Measurements from ENCODE around the gene SRSF11.
"Not testable (repeated sequence)": the region's sequence is repeated elsewhere in the genome, so short reads cannot be mapped to it uniquely, and the experiment has no call there.

SRSF11 gene, protein sequence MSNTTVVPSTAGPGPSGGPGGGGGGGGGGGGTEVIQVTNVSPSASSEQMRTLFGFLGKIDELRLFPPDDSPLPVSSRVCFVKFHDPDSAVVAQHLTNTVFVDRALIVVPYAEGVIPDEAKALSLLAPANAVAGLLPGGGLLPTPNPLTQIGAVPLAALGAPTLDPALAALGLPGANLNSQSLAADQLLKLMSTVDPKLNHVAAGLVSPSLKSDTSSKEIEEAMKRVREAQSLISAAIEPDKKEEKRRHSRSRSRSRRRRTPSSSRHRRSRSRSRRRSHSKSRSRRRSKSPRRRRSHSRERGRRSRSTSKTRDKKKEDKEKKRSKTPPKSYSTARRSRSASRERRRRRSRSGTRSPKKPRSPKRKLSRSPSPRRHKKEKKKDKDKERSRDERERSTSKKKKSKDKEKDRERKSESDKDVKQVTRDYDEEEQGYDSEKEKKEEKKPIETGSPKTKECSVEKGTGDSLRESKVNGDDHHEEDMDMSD

DNA sequence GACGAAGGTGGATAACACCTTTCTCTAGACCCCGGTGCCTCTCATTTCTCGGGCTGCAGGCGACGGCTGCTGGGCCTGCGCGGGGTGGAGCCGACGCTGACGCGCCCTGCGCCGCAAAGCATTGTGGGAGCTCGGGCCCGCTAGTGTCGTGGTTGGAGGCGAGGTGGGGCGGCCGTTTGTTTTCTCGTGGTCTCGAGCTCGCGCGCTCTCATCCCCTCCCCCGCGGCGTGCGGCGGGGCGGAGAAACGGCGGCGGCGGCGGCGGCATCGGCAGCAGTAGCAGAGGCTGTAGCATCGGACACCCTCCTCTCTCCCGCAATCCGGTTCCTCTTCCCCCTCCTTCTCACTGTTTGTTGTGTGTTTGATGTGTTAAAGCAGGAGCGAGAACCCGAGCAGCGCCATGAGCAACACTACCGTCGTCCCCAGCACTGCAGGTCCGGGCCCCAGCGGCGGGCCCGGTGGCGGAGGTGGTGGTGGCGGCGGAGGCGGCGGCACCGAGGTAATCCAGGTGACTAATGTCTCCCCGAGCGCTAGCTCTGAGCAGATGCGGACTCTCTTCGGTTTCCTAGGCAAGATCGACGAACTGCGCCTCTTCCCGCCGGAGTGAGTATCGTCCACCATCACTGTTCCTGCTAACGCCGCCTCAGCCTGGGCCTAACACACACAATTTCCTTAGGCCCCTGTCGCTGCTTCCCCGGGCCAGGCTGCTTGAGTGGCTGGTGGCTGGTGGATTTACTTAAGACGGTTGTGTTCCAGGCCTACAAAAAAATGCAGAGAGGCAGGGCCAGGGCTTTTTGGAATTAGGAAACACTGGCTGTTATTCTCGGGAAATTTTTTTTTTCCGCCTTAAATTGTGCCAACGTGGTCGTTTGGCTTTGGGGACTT is at the start of gene SRSF11:
TSS of gene SRSF11 (plus strand) at position 143 of the 884 bp plus-strand sequence. CDS start at position 400, 257 bp downstream.
- DNase-seq = peak; percentile 92

DNA sequence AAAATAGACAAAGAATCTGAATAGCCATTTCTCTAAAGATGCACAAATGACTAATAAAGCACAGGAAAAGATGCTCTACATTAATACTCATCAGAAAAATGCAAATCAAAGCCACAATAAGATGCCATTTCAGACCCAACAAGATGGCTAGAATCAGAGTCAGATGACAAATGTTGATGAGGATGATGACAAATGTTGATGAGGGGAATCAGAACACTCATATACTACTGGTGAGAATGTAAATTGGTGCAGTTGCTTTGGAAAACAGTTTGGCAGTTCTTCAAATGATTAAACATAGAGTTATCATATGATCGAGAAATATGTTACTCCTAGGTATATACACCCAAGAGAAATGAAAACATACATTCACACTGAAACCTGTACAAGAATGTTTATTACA is 49.7 kb upstream of the SRSF11 start:
- DNase-seq = no peak

DNA sequence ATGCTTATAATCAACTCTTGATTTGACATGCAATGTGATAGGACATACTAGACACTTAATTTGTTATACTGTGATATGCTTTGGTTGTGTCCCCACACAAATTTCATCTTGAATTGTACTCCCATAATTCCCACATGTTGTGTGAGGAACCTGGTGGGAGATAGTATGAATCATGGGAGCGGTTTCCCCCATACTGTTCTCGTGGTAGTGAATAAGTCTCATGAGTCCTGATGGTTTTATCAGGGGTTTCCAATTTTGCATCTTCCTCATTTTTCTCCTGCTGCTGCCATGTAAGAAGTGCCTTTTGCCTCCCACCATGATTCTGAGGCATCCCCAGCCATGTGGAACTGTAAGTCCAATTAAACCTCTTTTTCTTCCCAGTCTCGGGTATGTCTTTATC is 36.0 kb upstream of the SRSF11 start:
- not testable (repeated sequence) for DNase-seq

DNA sequence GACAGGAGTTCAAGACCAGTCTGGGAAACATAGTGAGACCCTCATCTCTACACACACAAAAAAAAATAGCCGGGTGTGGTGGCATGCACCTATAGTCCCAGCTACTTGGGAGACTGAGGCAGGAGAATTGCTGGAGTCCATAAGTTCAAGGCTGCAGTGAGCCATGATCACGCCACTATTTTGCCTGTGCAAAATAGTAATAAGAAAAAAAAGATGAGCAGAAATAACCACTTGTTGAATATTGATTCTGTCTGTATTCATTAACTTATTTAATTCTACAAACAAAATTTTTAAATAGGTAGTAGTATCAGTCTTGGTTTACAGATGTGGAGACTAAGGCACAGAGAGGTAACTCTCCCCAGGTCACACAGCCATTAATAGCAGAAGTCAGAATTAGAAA is 32.7 kb upstream of the SRSF11 start:
- no peak for DNase-seq

DNA sequence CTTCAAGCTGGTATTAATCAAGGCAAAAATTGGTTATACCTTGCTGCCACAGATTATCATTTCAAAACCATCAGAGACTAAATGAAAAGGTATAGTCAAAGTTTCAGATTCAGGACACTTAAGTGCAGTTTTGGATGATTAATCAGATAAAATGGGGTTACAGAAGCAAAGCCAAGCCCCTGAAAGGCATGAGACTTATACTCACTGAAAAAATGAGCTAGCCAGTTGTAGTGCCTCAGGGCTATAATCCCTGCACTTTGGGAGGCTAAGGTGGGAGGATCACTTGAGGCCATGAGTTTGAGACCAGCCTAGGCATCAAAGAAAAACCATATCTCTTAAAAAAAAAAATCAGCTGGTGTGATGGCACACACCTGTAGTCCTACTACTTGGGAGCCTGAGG is 31.0 kb upstream of the SRSF11 start:
- DNase-seq = no peak

DNA sequence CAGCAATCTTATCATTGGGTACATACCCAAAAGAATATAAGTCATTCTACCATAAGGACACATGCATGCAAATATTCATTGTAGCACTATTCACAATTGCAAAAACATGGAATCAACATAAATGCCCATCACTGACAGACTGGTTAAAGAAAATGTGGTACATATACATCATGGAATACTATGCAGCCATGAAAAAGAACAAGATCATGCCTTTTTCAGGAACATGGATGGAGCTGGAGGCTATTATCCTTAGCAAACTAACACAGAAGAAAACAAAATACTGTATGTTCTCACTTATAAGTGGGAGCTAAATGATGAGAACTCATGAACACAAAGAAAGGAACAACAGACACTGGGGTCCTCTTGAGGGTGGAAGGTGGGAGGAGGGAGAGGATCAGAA is 28.7 kb upstream of the SRSF11 start:
- DNase-seq = not testable (repeated sequence)

DNA sequence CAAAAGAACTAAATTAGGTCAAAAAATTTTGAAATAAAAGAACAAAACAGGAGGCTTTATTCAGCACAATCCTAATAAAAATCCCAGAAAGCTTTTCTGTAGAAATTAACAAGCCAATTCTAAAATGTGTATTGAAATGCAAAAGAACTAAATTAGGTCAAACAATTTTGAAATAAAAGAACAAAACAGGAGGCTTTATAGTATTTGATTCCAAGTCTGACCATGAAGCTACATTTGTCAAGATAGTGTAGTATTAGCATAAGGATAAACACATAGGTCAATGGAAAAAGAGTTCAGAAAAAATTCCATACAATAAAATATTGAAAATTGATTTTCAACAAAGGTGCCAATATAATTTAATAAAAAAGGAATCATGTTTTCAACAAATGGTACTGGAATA is 26.6 kb upstream of the SRSF11 start:
- DNase-seq = no peak

DNA sequence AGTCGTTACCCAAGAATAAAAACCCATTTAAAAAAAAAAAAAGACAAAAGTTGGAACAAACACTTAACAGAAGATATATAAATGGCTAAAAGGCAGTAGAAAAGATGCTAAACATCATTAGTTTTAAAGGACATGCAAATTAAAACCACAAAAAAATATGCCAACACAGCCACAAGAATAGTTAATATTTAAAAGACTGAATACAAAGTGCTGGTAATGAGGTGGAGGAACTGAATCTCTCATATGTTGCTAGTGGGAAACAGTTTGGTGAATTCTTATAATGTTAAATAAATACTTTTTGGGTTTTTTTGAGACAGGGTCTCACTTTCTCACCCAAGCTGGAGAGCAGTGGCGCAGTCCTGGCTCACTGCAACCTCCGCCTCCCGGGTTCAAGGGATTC is 25.8 kb upstream of the SRSF11 start:
- no peak for DNase-seq

DNA sequence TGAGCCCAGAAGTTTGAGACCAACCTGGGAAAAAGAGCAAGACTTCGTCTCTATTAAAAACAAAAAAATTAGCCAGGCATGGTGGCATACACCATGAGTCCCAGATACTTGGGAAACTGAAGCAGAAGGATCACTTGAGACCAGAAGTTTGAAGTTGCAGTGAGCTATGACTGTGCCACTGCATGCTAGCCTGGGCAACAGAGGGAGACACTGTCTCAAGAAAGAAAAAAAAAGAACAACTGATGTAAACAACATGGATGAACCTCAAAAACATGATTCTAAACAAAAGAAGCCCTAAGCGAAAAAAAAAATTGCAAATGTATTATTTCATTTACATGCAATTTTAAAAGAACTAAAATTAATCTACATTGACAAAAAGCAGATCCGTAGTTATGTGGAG is 24.8 kb upstream of the SRSF11 start:
- peak; percentile 18 for DNase-seq

DNA sequence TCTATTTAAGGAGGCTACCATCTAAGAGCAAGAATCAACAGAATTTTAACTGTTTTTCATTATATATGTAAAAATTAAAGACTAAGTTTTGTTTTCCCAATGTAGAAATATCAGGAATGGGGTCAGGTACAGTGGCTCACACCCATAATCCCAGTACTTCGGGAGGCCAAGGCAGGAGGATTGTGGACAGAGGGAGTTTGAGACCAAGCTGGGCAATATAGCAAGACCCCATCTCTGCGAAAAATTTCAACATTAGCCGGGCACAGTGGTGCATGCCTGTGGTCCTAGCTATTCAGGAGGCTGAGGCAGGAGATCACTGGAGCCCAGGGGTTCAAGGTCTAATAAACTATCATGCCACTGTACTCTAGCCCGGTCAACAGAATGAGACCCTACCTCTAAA is 21.1 kb upstream of the SRSF11 start:
- no peak for DNase-seq

DNA sequence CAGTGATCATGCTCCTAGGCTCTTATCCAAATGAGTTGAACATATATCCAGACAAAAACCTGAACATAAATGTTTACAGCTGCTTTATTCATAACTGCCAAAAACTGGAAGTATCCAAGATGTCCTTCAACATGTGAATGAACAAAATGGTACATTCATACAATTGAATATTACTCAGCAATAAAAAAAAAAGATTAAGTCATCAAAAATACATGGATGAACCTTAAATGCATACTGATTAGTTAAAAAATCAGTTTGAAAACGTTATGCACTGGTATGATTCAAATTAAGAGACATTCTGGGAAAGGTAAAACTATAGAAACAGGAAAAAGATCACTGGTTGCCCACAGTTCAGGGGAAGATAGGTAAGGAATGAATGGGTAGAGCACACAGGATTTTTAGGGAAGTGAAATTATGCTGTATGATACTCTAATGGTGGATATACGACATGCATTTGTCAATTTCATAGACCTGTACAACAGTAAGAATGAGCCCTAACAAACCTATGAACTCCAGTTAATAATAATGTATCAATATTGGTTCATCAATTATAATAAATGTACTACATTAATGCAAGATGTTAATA is 18.9 kb upstream of the SRSF11 start:
- DNase-seq = no peak

DNA sequence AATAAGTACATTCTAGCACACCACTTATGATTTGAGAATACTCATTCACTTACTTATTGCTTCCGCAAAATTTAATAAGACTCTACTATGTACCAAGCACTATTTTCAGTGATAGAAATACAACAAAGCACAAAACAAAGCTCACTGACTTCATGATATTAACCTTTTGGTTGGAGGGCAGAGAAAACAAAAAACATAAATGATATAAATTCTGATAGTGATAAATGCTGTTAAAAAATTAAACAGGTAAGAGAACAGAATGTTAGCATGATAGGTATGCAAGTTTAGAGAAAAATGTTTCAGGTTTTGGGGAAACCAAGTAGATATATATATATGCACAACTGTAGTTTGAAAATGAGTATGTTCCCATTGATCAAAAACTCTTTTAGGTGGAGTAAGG is 17.0 kb upstream of the SRSF11 start:
- DNase-seq = no peak

DNA sequence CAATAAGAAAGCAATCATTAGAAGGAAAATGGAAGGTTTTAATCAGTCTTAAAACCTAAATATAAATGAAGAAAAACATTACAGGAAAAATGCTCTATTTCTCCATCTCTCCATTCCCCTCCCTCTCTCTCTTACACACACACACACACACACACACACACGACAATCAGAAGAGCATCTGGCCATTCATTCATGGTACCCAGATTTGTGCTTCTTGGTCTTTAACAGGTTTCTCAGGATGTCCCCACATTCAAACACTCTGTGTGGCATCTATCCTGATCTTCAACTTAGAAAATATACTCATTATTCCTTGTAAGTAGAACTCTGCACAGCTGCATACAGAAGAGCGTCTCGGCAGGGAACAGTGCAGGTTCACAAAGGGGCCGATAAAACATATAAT is 16.6 kb upstream of the SRSF11 start:
- DNase-seq = peak; percentile 12

DNA sequence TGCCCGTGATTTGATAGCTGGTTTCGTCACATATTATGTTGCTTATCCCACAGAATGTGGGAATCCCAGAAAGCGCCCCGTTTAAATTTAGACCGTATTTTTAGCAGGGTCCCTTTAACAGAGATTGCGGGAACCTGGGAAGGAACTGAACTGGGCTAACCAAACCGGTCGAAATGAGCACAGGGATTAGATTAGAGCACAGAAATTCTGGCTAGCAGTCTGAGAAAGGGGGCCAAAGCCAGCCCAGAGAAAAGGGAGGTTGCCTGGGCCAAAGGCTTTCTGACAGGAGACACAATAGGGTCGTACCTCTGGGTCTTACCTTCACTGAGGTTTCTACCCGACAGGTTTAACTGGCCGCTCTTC is 16.1 kb upstream of the SRSF11 start:
- no peak for DNase-seq

DNA sequence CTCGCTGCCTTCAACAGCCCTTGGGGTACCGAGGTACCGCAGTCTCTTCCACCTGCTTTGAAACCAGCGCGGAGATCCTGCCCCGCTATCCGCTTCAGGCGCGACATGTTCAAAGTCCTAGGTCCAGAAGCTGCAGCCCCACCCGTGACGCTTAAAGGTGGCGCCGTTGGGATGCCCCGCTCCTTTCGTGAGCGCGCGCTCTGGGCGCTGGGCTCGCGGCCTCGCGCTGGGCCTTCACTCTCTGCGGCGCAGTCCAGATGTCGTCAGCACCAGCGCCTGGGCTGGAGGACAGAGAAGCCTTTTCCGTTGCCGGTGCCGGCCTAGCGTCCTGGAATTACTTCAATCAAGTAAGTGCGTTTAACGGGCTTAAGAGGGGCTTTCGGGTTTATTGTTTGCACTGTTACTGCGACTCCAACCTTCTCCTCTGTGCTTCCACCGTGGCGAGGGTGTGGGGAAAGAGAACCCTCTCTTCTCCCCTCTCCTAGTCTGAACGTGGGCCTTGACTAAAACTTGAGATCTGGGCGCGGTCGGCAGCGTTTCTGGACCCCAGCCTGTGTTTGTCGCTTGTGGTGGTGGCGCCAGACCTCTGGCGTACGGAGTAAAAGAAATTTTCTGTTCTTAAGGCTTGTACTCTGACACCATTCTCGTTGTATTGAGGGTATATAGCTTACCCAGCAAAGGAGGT is 15.6 kb upstream of the SRSF11 start, which contains the start of gene LRRC40:
TSS of gene LRRC40 (minus strand) at position 146 of the 685 bp plus-strand sequence. CDS start at position 107, 39 bp downstream.
- peak; percentile 95 for DNase-seq

DNA sequence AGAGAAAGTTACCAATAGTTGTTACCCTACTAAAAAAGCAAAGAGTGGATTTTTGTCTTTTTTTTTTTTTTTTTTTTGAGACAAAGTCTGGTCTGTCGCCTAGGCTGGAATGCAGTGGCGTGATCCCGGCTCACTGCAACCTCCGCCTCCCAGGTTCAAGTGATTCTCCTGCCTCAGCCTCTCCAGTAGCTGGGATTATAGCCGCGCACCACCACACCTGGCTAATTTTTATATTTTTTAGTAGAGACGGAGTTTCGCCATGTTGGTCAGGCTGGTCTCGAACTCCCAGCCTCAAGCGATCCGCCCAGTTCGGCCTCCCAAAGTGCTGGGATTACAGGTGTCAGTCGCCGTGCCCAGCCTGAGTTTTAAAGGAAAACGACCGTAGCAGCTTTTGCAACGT is 14.3 kb upstream of the SRSF11 start:
- DNase-seq = not testable (repeated sequence)

DNA sequence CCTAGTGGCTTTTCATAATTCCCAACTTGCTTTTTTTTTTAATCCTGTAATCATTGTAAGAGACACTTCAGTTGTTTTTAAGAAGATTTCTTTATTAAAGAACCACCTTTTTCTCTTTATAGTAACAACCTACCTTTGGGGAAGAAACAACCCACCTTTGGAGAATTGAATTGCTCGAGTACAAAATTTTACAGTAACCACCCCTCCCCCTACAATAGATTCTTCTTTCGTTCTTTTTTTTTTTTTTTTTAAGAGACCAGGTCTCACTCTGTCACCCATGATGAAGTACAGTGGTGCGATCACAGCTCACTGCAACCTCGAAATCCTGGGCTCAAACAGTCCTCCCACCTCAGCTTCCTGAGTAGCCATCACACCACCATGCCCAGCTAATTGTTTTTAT is 13.7 kb upstream of the SRSF11 start:
- DNase-seq = no peak

DNA sequence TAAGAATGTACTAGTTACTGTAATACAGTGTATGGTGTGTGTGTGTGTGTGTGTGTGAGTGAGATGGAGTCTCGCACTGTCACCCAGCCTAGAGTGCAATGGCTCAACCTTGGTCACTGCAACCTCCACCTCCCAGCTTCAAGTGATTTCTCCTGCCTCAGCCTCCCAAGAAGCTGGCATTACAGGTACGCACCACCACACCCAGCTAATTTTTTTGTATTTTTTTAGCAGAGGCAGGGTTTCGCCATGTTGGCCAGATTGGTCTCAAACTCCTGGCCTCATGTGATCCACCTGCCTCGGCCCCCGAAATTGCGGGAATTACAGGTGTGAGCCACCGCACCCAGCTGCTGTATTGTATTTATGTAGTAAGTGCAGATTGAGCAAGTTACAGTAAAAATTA is 12.9 kb upstream of the SRSF11 start:
- no peak for DNase-seq

DNA sequence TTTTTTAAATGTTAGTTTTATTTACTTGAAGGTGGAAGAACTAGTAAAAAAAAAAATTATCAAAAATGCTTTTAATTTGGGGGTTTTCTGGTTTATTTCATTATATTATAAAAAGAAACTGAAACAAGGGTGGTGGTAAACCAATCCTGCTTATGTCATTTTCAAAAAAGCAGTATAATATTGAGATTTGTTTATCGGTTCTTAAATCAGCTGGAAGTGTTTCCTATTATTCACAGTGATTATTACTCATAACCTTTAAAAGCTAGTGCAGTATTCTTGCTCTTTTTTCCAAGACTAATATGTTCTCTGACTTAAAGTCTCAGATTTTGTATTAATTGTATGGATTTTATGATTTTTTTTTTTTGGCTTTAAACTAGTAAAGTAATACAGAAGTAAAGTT is 10.4 kb upstream of the SRSF11 start:
- DNase-seq = no peak

DNA sequence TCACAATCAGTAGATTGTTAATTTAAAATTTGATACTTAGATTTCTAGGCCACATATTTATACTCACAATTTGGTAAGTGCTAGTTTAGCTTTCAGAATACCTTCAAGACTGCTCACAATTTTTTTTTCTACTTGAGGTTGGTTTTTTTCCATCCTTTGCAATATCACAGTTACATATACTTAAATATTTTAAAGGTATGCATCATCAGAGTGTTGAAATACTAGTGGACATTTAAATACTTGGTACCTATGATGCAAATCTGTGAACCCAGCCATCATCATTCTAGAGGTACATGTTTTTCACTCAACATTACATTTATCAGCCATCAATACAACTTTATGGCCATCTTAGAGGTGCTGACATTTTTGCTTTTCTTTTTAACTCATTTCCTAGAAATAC is 9.6 kb upstream of the SRSF11 start:
- DNase-seq = no peak

DNA sequence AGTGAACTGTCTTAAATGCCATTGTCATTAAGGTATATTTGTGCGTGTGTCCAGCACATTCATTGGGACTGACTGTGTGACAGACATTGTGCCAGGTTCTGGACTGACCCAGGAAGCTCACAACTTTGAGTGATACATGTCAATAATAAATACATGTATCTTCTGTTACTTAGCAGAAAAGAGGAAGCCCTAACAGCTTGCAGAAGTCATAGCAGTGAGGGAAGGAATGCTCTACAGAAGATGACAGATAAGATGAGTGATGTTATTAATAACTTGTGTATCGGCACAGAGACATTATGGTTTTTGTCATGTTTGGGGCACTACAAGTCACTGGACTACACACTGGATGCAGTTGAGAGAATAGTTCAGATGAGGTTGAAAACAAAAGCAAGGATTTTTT is 1.2 kb upstream of the SRSF11 start:
- peak; percentile 42 for DNase-seq

DNA sequence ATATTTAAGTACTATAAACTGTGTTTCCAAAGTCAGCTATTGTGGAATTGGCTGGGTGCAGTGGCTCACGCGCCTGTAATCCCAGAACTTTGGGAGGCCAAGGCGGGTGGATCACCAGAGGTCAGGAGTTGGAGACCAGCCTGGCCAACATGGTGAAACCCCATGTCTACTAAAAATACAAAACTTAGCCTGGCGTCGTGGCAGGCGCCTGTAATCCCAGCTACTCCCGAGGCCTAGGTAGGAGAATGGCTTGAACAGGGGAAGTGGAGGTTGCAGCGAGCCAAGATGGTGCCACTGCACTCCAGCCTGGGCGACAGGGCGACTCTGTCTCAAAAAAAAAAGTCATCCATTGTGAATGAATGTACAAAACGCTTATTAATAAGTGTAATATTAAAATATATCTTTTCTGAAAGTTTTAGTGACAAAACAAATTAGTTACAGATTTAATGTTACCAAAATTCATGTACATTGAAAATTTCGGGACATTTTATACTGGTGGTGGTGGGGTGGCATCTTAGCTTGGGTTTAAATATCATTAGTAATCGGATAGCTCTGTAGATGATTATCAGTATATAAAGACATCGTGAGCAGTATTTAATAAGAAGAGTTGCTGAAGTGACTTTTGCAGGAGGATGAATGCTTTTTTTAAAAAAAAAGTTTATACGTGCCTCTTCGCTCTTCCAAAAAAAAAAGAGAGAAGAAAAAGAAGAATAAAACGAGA is 503 bp upstream of the SRSF11 start:
- no peak for DNase-seq
